Right lobe of liver (tissue), 6 donors: Measurements from ENCODE around the gene SHOC2. TPM values are rescaled to one million over a fixed set of nuclear protein-coding genes. Genes with fewer than 3 reads are reported as not detected.

Experiments
- ATAC-seq, 4 donors: fragments of 200-7000 bp; cut with Tn5 transposase; one replicate each; pipeline ENCODE4 v1.9.1; 2020; ENCODE audit warnings: mild to moderate bottlenecking in 4 of 4, moderate library complexity in 4 of 4
- DNase-seq, 3 donors: peaks; one replicate each; pipeline ENCODE4 v3.0.0-alpha.2; 2020
- H3K27ac ChIP-seq, 3 donors: fragments of 200-600 bp; one replicate each; pipeline ENCODE4 v1.8.0; 2022
- H3K27me3 ChIP-seq, 2 donors: fragments of 200-600 bp; one replicate each; pipeline ENCODE4 v1.8.0; 2022
- H3K36me3 ChIP-seq, 4 donors: fragments of 200-600 bp; sonication (generic) in 1 of 4; one replicate each; pipeline versions ENCODE4 v1.5.1 to v1.8.0; 2017 to 2022; ENCODE audit warnings: control low read depth in 1 of 4
- H3K4me1 ChIP-seq, 4 donors: fragments of 200-600 bp; sonication (generic) in 1 of 4; one replicate each; pipeline versions ENCODE4 v1.5.1 to v1.8.0; 2017 to 2022; ENCODE audit warnings: control low read depth in 1 of 4
- H3K4me3 ChIP-seq, 3 donors: fragments of 200-600 bp; one replicate each; pipeline ENCODE4 v1.8.0; 2022
- H3K9me3 ChIP-seq, 4 donors: fragments of 200-600 bp; sonication (generic) in 1 of 4; one replicate each; pipeline versions ENCODE4 v1.5.1 to v1.8.0; 2017 to 2022; ENCODE audit warnings: control low read depth in 1 of 4
- POLR2A ChIP-seq: fragments of 450-650 bp; IDR thresholded peaks from one replicate; pipeline ENCODE4 v1.6.1; 2017; ENCODE audit warnings: antibody characterized with exemption, mild to moderate bottlenecking
- WGBS: methylation state at CpG from one replicate; pipeline ENCODE4 v1.1.6; 2018; ENCODE audit warnings: low coverage, low lambda C conversion rate; ENCODE audit not compliant: insufficient coverage; ENCODE audit errors: missing lambda C conversion rate; 5-methylcytosine and 5-hydroxymethylcytosine counted together
- intact Hi-C, 2 donors: fragments of 100-400 bp; cut with DNase I; formaldehyde crosslinking; loops; one replicate each; pipeline versions ENCODE4 v1.11.2 to v1.14.1; 2022
- total RNA-seq, 6 experiments: library from RNA; depleted of rRNA in 2 of 6; stranded (reverse); fragments of >200 nt in 2 of 6; fragmentation: NEBNext Ultra II Directional in 3 of 6; extraction: Animal tissue kit (Norgen Biotek cat#: 25700) in 3 of 6; gene quantifications; one replicate each; pipeline versions ENCODE4 v1.1.0 to v1.2.4, GENCODE V29; 2016 to 2023
- TF ChIP-seq, protein P1 (sequence below), 4 donors: fragments of 200-600 bp in 3 of 4; fragments of 450-650 bp in 1 of 4; IDR thresholded peaks; one replicate each; pipeline versions ENCODE4 v1.5.1 to v1.8.0; 2016 to 2022; ENCODE audit warnings: antibody characterized with exemption in 4 of 4, mild to moderate bottlenecking in 2 of 4
- donor health status: DM: no; HTN: yes; CAD: no.
- donor health status: DM: no; HTN: no; CAD: no.
- donor health status: DM: no; HTN: no; CAD: no.
- donor health status: DM: no; HTN: yes; CAD: no.
- donor health status: DM: no; HTN: yes; CAD: no.

SHOC2 gene
- total RNA-seq, 6 experiments from 2014 or later, result 16.0 to 28.6 (median 22.2) TPM

DNA sequence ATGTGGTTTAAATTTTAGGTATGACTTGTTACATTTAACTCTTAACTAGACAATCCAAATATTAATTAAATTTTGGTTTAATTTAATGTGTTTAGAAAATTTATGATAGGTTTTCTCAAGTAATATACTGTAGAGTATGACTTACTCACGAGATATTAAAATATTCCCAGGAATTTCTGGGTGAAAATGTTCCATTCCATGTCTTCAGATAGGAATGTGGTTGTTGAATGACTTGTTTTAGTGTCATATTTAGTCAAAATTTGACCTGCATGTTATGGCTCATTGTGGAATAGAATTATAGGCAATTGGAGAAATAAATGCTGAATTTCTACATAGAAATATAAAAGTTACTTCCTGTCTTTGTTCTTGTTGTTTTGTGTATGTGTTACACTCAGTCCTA lies 46.7 kb downstream of the SHOC2 start:
- Histone ChIP-seq H3K4me1 (peaks cover 0 to 15% (median 3%) of the 10 kb centered on the region in 4 donors), H3K36me3 (no peaks in the 10 kb centered on the region), H3K27ac (no peak overlapping the region), H3K4me3 (no peak overlapping the region), H3K27me3 (no peaks in the 10 kb centered on the region), H3K9me3 (no peaks in the 10 kb centered on the region)
- TF ChIP-seq POLR2A, result no peak
- TF ChIP-seq, protein P1, sequence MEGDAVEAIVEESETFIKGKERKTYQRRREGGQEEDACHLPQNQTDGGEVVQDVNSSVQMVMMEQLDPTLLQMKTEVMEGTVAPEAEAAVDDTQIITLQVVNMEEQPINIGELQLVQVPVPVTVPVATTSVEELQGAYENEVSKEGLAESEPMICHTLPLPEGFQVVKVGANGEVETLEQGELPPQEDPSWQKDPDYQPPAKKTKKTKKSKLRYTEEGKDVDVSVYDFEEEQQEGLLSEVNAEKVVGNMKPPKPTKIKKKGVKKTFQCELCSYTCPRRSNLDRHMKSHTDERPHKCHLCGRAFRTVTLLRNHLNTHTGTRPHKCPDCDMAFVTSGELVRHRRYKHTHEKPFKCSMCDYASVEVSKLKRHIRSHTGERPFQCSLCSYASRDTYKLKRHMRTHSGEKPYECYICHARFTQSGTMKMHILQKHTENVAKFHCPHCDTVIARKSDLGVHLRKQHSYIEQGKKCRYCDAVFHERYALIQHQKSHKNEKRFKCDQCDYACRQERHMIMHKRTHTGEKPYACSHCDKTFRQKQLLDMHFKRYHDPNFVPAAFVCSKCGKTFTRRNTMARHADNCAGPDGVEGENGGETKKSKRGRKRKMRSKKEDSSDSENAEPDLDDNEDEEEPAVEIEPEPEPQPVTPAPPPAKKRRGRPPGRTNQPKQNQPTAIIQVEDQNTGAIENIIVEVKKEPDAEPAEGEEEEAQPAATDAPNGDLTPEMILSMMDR (IDR thresholded peaks at IDR 0.05), result no peak
- WGBS, result 76% methylated on average over 1 of the region's 1 CpG
- ATAC-seq (no peak), DNase-seq (no peak)
- intact Hi-C loops, result no loop called here

DNA sequence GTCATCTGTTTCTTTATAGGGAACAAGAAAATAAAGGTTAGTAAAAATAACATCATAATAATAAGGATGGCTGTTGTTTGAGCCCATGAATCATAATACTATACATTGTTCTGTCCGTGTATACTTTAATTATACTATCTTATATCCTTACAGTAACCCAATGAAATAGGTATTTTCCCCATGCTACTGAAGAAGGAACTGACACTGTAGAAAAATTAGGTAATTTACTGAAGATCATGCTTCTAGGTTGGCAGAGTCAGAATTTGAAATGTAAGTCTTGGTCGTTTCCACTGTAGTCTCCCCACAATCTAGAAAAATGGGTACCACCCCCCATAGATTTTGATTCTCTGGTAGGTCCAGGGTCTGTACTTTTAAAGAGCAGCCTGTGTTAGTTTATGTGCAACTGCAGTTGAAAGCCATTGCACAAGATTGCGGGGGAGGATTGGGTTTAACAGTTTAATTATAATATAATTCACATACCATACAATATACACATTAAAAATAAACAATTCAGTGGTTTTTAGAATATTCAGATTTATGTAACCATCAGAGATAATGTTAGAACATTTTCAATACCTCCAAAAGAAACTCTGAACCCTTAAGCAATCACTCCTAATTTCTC lies 47.7 kb downstream of the SHOC2 start:
- H3K36me3 ChIP-seq, result no peaks in the 10 kb centered on the region
- WGBS, result 21% methylated on average over 3 of the region's 3 CpGs

DNA sequence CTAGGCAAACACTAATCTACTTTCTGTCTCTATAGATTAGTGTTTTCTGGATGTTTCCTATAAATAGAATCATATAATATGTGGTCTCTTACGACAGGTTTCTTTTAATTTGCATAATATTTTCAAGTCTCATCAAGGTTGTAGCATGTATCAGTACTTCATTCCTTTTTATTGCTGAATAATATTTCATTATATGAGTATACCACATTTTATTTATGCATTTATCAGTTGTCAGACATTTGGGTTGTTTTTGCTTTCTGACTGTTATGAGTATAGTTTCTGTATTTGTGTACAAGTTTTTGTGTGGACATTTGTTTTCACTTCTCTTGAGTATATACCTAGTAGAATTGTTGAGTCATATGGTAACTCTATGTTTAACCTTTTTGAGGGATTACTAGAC lies 48.2 kb downstream of the SHOC2 start:
- TF ChIP-seq, protein P1 (IDR thresholded peaks at IDR 0.05), result no peak
- TF ChIP-seq POLR2A, result no peak
- H3K9me3 ChIP-seq, result no peaks in the 10 kb centered on the region
- intact Hi-C loops, result no loop called here
- no peaks in the 10 kb centered on the region for H3K27me3 ChIP-seq
- WGBS, result 0% methylated on average over 1 of the region's 1 CpG
- DNase-seq (no peak), ATAC-seq (no peak)
- peaks cover 0 to 14% (median 3%) of the 10 kb centered on the region in 4 donors for H3K4me1 ChIP-seq
- no peak overlapping the region for H3K4me3 ChIP-seq
- no peaks in the 10 kb centered on the region for H3K36me3 ChIP-seq
- H3K27ac ChIP-seq, result no peak overlapping the region

More for the DNA sequence above, 47.7 kb downstream of the SHOC2 start:
- intact Hi-C loops, result no loop called here
- Histone ChIP-seq H3K4me1 (peaks cover 0 to 14% (median 3%) of the 10 kb centered on the region in 4 donors), H3K9me3 (no peaks in the 10 kb centered on the region), H3K27ac (no peak overlapping the region), H3K27me3 (no peaks in the 10 kb centered on the region), H3K4me3 (no peak overlapping the region)
- ATAC-seq (peak in 1 of 4 donors; percentile 23), DNase-seq (no peak)
- TF ChIP-seq POLR2A, result no peak
- TF ChIP-seq, protein P1 (IDR thresholded peaks at IDR 0.05), result no peak

DNA sequence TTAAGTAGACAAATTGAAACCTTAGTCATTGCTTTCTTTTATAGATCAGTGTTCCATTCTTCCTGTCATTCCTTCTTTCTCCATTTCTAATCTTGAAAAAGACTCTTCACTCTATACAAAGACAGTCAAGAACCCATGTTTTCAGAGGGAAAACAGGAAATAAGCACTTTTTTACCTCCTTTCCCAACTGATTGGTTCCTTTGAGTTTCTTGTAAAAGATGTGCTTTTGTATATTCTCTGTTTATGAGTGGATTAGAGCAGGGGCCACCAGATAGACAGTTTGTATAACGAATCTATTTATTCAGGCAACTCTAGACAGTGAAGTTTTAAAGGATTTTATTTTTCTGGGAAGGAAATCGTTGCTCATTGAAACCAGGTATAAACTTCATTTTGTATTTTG lies 49.8 kb downstream of the SHOC2 start:
- Histone ChIP-seq H3K27me3 (no peaks in the 10 kb centered on the region), H3K36me3 (no peaks in the 10 kb centered on the region), H3K4me3 (no peak overlapping the region), H3K27ac (no peak overlapping the region), H3K9me3 (no peaks in the 10 kb centered on the region), H3K4me1 (peaks cover 0 to 20% (median 5%) of the 10 kb centered on the region in 4 donors)
- TF ChIP-seq POLR2A, result no peak
- TF ChIP-seq, protein P1 (IDR thresholded peaks at IDR 0.05), result no peak
- ATAC-seq (no peak), DNase-seq (no peak)
- intact Hi-C loops, result no loop called here
- WGBS, result 85% methylated on average over 2 of the region's 2 CpGs
